SK-N-SH (cell line): ENCODE data around the gene DEAF1.

ENCODE experiments used
- CHD2 ChIP-seq: fragments of 150-350 bp; IDR thresholded peaks from 2 replicates; pipeline ENCODE4 v1.6.1; 2018; ENCODE audit warnings: low read length; ENCODE audit not compliant: partially characterized antibody
- CTCF ChIP-seq: fragments of 200-600 bp; sonication (generic); IDR thresholded peaks from 2 replicates; pipeline ENCODE4 v1.6.1; 2017; ENCODE audit warnings: antibody characterized with exemption, mild to moderate bottlenecking, moderate library complexity
- EP300 ChIP-seq, 2 experiments: IDR thresholded peaks; 2 replicates each; pipeline versions ENCODE4 v1.4.0 to v1.6.1; 2012; ENCODE audit warnings: borderline replicate concordance in 1 of 2, low read depth in 1 of 2, low read length in 1 of 2
- MAX ChIP-seq: IDR thresholded peaks from 2 replicates; pipeline ENCODE4 v1.4.0; 2012; ENCODE audit warnings: low read depth
- REST ChIP-seq: IDR thresholded peaks from 2 replicates; pipeline ENCODE4 v1.6.1; 2012; ENCODE audit warnings: mild to moderate bottlenecking, low read depth, low read length, moderate library complexity
- SMC3 ChIP-seq: IDR thresholded peaks from 2 replicates; pipeline ENCODE4 v1.6.1; 2012; ENCODE audit warnings: low read depth, low read length, improper control_type of control experiment

GRCh38 chr11:607971-608659, 86.9 kb downstream of the DEAF1 start:
- TF ChIP-seq REST (no peak), CTCF (no peak), CHD2 (no peak), SMC3 (no peak), EP300 (IDR thresholded peaks at IDR 0.05; ENCODE audit: borderline replicate concordance in 1 of 2, low read depth in 1 of 2, low read length in 1 of 2) (no peak), MAX (no peak)
